ENCODE results near the gene ITSN1.

DNA sequence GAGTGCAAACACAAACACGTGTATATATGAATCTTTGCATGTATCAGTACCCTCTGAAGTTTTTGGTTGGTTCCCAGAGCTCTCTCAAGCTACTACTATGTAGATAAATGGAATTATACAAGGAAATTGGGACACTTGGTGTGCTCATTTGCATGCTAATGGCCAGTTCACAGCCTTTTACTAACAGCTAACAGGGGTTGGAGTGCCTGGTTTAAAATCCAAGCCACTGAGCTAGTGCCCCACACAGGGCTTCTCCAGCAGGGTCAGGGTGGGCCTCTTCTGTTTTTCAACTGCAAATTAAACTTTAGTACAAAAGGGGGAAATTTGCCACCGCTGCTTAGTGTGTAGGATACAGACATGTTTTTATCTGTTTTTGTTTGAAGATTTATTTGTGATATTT, 152.3 kb downstream of the ITSN1 start:
- TF ChIP-seq, protein P1, sequence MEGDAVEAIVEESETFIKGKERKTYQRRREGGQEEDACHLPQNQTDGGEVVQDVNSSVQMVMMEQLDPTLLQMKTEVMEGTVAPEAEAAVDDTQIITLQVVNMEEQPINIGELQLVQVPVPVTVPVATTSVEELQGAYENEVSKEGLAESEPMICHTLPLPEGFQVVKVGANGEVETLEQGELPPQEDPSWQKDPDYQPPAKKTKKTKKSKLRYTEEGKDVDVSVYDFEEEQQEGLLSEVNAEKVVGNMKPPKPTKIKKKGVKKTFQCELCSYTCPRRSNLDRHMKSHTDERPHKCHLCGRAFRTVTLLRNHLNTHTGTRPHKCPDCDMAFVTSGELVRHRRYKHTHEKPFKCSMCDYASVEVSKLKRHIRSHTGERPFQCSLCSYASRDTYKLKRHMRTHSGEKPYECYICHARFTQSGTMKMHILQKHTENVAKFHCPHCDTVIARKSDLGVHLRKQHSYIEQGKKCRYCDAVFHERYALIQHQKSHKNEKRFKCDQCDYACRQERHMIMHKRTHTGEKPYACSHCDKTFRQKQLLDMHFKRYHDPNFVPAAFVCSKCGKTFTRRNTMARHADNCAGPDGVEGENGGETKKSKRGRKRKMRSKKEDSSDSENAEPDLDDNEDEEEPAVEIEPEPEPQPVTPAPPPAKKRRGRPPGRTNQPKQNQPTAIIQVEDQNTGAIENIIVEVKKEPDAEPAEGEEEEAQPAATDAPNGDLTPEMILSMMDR (IDR thresholded peaks at IDR 0.05 in 4 of 5, conservative IDR thresholded peaks at IDR 0.05 in 1 of 5), result no peak
- no peak for TF ChIP-seq POLR2A (IDR thresholded peaks at IDR 0.05)

All from gastrocnemius medialis (tissue), 4 donors.